OCI-LY1 (cell line): ENCODE data around the gene NDUFS7.

Experiments
- H2AFZ ChIP-seq: fragments of 200-600 bp; sonication (generic), shearing (Covaris generic); 2 replicates; pipeline ENCODE4 v1.6.0; 2014; ENCODE audit warnings: antibody characterized with exemption, mild to moderate bottlenecking, low read length
- H3F3A ChIP-seq: fragments of 200-600 bp; sonication (generic), shearing (Covaris generic); 2 replicates; pipeline ENCODE4 v1.6.0; 2014; ENCODE audit warnings: mild to moderate bottlenecking, antibody characterized with exemption, low read length, moderate library complexity; ENCODE audit not compliant: insufficient read depth
- H3K27ac ChIP-seq: fragments of 200-600 bp; sonication (generic); 2 replicates; pipeline ENCODE4 v1.5.1; 2014; ENCODE audit warnings: low read length, mixed run types, mild to moderate bottlenecking, low read depth; ENCODE audit not compliant: poor library complexity, severe bottlenecking
- H3K27me3 ChIP-seq: fragments of 200-600 bp; sonication (generic); 2 replicates; pipeline ENCODE4 v1.6.0; 2014; ENCODE audit warnings: antibody characterized with exemption, mild to moderate bottlenecking, low read length, moderate library complexity; ENCODE audit not compliant: insufficient read depth
- H3K36me3 ChIP-seq: fragments of 200-600 bp; sonication (generic); 2 replicates; pipeline ENCODE4 v1.6.1; 2014; ENCODE audit warnings: mild to moderate bottlenecking, antibody characterized with exemption, low read length, moderate library complexity, mixed read lengths; ENCODE audit not compliant: insufficient read depth
- H3K4me1 ChIP-seq: fragments of 200-600 bp; sonication (generic); 2 replicates; pipeline ENCODE4 v1.5.1; 2014; ENCODE audit warnings: mild to moderate bottlenecking, low read length, moderate library complexity; ENCODE audit not compliant: insufficient read depth, severe bottlenecking
- H3K4me2 ChIP-seq: fragments of 200-600 bp; sonication (generic), shearing (Covaris generic); 2 replicates; pipeline ENCODE4 v1.6.1; 2014; ENCODE audit warnings: low read length
- H3K4me3 ChIP-seq: fragments of 200-600 bp; sonication (generic); 2 replicates; pipeline ENCODE4 v1.5.1; 2014; ENCODE audit warnings: low read length, low read depth, mild to moderate bottlenecking, mixed read lengths; ENCODE audit not compliant: poor library complexity, severe bottlenecking
- H3K79me2 ChIP-seq: fragments of 200-600 bp; shearing (Covaris generic); 2 replicates; pipeline ENCODE4 v1.6.1; 2016; ENCODE audit warnings: mixed run types, low read length, mixed read lengths; ENCODE audit not compliant: insufficient read depth
- H3K9ac ChIP-seq: fragments of 200-600 bp; sonication (generic), shearing (Covaris generic); 2 replicates; pipeline ENCODE4 v1.6.1; 2014; ENCODE audit warnings: mild to moderate bottlenecking, low read length, mixed read lengths
- H3K9me2 ChIP-seq: fragments of 200-600 bp; sonication (generic), shearing (Covaris generic); 2 replicates; pipeline ENCODE4 v1.6.1; 2014; ENCODE audit warnings: low read depth, mild to moderate bottlenecking, low read length, mixed read lengths
- H3K9me3 ChIP-seq: fragments of 200-600 bp; shearing (Covaris generic); 2 replicates; pipeline ENCODE4 v1.6.1; 2014; ENCODE audit warnings: low read length, mixed read lengths
- H4K20me1 ChIP-seq: fragments of 200-600 bp; sonication (generic), shearing (Covaris generic); 2 replicates; pipeline ENCODE4 v1.6.0; 2016; ENCODE audit warnings: mild to moderate bottlenecking, low read length; ENCODE audit not compliant: insufficient read depth
- EZH2 ChIP-seq: fragments of 200-600 bp; sonication (generic), shearing (Covaris generic); IDR thresholded peaks from 2 replicates; pipeline ENCODE4 v1.8.0; 2017; ENCODE audit warnings: borderline replicate concordance, mixed run types, mild to moderate bottlenecking, antibody characterized with exemption, low read length, moderate library complexity, mixed read lengths
- TF ChIP-seq, protein P1 (sequence below): fragments of 200-600 bp; sonication (generic), shearing (Covaris generic); IDR thresholded peaks from 2 replicates; pipeline ENCODE4 v1.5.1; 2017; ENCODE audit warnings: mild to moderate bottlenecking, antibody characterized with exemption, low read length, moderate library complexity, mixed read lengths

NDUFS7 gene

DNA sequence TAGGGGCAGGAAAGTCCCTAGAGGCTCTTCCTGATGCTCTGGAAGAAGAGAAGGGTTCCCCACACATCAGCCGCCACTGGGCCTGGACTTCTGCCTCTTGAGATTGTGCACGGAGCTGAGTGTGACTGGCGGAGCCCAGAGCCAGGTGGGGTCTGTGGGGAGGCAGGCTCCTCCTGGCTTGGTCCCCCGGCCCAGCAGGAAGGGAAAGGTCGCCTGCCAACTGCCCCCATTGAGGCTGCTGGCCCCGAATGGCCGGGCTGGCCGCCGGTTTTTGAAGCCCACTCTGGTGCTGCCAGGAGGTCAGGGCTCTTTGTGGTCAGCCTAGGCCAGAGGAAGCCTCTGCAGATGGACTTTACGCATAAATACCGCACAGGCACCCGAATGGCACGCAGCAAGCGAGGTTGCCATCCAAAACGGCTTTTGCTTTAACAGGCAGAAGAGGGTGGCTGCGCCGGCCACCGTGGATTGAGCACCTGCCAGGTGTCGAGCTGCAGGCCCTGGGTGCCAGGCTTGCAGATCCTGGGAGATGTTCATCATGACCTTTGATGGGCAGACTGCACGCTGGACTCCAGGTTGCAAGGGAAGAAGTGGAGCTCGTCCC, 28.7 kb downstream of the NDUFS7 start:
- H3K79me2 ChIP-seq: peaks cover 97% of the 10 kb centered on the region
- no peak overlapping the region for H3K4me2 ChIP-seq
- no peak overlapping the region for H3K9ac ChIP-seq
- H3K27me3 ChIP-seq: no peaks in the 10 kb centered on the region
- H2AFZ ChIP-seq: no peak overlapping the region
- H4K20me1 ChIP-seq: no peaks in the 10 kb centered on the region
- H3K36me3 ChIP-seq: peaks cover 73% of the 10 kb centered on the region
- H3K4me1 ChIP-seq: peaks cover 37% of the 10 kb centered on the region
- H3K4me3 ChIP-seq: no peak overlapping the region
- H3K9me2 ChIP-seq: no peaks in the 10 kb centered on the region
- no peaks in the 10 kb centered on the region for H3K9me3 ChIP-seq
- no peaks in the 10 kb centered on the region for H3F3A ChIP-seq
- no peak overlapping the region for H3K27ac ChIP-seq
- no peak for TF ChIP-seq EZH2
- TF ChIP-seq, protein P1, sequence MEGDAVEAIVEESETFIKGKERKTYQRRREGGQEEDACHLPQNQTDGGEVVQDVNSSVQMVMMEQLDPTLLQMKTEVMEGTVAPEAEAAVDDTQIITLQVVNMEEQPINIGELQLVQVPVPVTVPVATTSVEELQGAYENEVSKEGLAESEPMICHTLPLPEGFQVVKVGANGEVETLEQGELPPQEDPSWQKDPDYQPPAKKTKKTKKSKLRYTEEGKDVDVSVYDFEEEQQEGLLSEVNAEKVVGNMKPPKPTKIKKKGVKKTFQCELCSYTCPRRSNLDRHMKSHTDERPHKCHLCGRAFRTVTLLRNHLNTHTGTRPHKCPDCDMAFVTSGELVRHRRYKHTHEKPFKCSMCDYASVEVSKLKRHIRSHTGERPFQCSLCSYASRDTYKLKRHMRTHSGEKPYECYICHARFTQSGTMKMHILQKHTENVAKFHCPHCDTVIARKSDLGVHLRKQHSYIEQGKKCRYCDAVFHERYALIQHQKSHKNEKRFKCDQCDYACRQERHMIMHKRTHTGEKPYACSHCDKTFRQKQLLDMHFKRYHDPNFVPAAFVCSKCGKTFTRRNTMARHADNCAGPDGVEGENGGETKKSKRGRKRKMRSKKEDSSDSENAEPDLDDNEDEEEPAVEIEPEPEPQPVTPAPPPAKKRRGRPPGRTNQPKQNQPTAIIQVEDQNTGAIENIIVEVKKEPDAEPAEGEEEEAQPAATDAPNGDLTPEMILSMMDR: no peak

DNA sequence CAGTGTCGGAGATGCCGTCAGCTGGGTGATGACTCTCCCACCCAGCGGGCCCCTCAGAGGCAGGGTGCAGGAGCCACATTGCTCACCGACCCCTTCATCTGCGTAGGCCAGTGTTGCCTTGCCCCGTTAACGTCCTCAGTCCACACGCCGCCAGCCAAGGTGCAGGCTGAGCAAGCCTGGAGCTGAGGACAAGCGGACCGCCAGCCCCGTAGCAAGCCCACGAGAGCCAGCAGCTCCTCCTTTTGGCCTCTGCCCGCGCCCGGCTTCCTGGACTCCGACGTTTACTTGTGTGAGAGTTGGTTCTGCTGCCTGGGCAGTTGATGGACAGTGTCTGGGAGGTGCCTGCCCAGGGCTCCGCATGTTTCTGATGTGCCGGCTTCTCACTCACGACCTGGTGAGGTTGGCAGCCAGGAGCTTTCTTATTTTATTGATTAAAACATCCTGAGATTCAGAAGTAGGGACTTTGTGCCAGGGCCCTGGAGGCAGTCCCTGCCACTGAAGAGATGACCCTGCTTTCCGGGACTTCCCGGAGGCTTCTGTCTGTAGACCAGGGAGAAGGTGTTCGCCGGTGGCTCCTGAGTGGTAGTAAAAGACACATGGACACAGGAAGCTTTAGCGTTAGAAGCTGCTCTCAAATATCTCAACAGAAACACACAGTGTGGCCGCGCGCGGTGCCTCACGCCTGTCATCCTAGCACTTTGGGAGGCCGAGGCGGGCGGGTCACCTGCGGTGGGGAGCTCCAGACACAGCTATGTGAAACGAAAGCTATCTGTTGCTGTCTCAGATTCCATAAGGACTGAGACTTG, 29.5 kb downstream of the NDUFS7 start:
- Histone ChIP-seq H2AFZ (no peak overlapping the region), H3K4me1 (peaks cover 37% of the 10 kb centered on the region), H3F3A (no peaks in the 10 kb centered on the region), H3K4me3 (no peak overlapping the region), H3K9me2 (no peaks in the 10 kb centered on the region), H3K9me3 (no peaks in the 10 kb centered on the region), H4K20me1 (no peaks in the 10 kb centered on the region), H3K27ac (no peak overlapping the region), H3K4me2 (no peak overlapping the region), H3K36me3 (peaks cover 80% of the 10 kb centered on the region), H3K79me2 (peaks cover 99% of the 10 kb centered on the region), H3K27me3 (no peaks in the 10 kb centered on the region), H3K9ac (no peak overlapping the region)
- TF ChIP-seq, protein P1: no peak

DNA sequence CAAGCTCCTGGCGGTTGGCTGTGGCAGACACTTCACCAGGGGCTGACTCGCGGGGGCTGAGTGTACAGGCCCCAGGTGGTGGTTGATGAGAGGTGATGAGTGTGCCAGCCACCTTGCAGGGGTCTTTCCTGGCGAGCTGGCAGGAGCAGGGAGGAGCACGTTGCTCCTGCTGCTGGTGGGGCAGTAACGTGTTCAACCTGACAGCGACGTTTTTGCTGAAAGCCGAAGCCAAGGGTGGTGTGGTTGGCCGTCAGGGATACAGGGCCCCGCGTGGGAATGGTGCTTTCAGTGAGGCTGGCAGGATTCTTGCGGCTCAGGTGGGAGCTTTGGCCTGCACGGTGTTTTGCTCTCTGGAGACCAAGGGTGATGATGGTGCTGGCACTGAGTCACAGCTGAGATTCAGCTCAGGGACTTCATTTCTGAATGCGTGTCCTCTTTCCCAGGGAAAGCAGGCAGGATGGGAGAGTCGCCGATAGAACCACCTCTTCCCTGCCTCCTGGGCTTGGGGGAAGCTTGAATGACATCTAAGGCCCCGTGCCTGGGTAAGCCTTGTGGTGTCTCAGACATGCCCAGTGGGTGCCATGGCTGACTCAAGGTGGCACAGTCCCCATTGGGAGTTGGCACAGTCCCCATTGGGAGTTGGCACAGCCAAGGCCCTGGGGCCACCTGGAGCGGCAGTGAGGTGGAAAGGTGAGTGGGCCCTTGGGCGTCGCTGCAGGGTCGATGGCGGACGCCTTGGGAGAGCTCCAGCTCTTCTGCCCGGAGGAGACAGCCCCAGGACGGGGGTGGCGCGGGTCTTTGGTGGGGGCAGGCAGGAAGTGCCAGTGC, 32.5 kb downstream of the NDUFS7 start:
- Histone ChIP-seq H3K27ac (no peak overlapping the region), H3K9me2 (no peaks in the 10 kb centered on the region), H3K4me1 (peaks cover 14% of the 10 kb centered on the region), H3K27me3 (no peaks in the 10 kb centered on the region), H3K79me2 (peaks cover 78% of the 10 kb centered on the region), H3K4me2 (no peak overlapping the region), H3K9me3 (no peaks in the 10 kb centered on the region), H3K4me3 (no peak overlapping the region), H2AFZ (no peak overlapping the region), H3K36me3 (peaks cover 82% of the 10 kb centered on the region), H3F3A (no peaks in the 10 kb centered on the region), H3K9ac (no peak overlapping the region), H4K20me1 (no peaks in the 10 kb centered on the region)
- TF ChIP-seq, protein P1: no peak
- no peak for TF ChIP-seq EZH2
